Panc1 (cell line): ENCODE measurements around the gene LINGO4. TPM values are rescaled to one million over a fixed set of nuclear protein-coding genes. Genes with fewer than 3 reads are reported as not detected.

Source experiments
- ATAC-seq: fragments of 200-7000 bp; cut with Tn5 transposase; 2 replicates; pipeline ENCODE4 v1.9.1; 2020; ENCODE audit warnings: mild to moderate bottlenecking, moderate library complexity
- BruUV-seq: library from RNA; stranded (reverse); fragments of 400-500 nt; replicated peaks from 2 replicates; lab custom pipeline; 2021; lab: Mats Ljungman, UMichigan
- CTCF ChIA-PET: fragments of 300-600 bp; sonication (Branson Sonifier 250); formaldehyde crosslinking; loops from one replicate; lab custom pipeline; 2022; ENCODE audit warnings: antibody characterized with exemption; lab: Charles Lee
- POLR2A ChIA-PET: fragments of 300-600 bp; sonication (Branson Sonifier 250); formaldehyde crosslinking; loops from one replicate; lab custom pipeline; 2022; ENCODE audit warnings: antibody characterized with exemption; lab: Charles Lee
- DNase-seq: peaks from one replicate; pipeline ENCODE4 v3.0.0-alpha.2; 2010; ENCODE audit warnings: low read depth, low spot score
- H3K27ac ChIP-seq: 2 replicates; pipeline ENCODE4 v1.5.1; 2011; ENCODE audit warnings: mild to moderate bottlenecking, low read length, inconsistent platforms
- H3K27me3 ChIP-seq: fragments of 200-500 bp; sonication (Bioruptor generic); 2 replicates; pipeline ENCODE4 v1.6.0; 2014; ENCODE audit warnings: low read length, inconsistent platforms; ENCODE audit not compliant: control insufficient read depth, insufficient read depth
- H3K36me3 ChIP-seq: fragments of 200-500 bp; sonication (Bioruptor generic); 2 replicates; pipeline ENCODE4 v1.5.1; 2014; ENCODE audit warnings: inconsistent platforms, mild to moderate bottlenecking, low read length, moderate library complexity; ENCODE audit not compliant: control insufficient read depth, insufficient read depth
- H3K4me1 ChIP-seq: 2 replicates; pipeline ENCODE4 v1.5.1; 2011; ENCODE audit warnings: inconsistent platforms, mild to moderate bottlenecking, low read length, moderate library complexity; ENCODE audit not compliant: control insufficient read depth, insufficient read depth
- H3K4me3 ChIP-seq, 2 experiments: 2 replicates each; pipeline ENCODE4 v1.5.1; 2011 to 2012; ENCODE audit warnings: low read depth in 2 of 2, low read length in 2 of 2, mild to moderate bottlenecking in 2 of 2, inconsistent platforms in 1 of 2, moderate library complexity in 1 of 2
- H3K9me3 ChIP-seq: fragments of 200-500 bp; sonication (Bioruptor generic); 2 replicates; pipeline ENCODE4 v1.5.1; 2014; ENCODE audit warnings: low read depth, mild to moderate bottlenecking, inconsistent platforms, low read length, moderate library complexity; ENCODE audit not compliant: control insufficient read depth, insufficient read depth
- CTCF ChIP-seq: fragments of 450-650 bp; IDR thresholded peaks from 2 replicates; pipeline ENCODE4 v1.5.1; 2017; ENCODE audit warnings: mild to moderate bottlenecking
- POLR2AphosphoS5 ChIP-seq: IDR thresholded peaks from 2 replicates; pipeline ENCODE4 v1.6.1; 2012; ENCODE audit warnings: mild to moderate bottlenecking, low read depth, low read length, moderate library complexity
- REST ChIP-seq, 2 experiments: IDR thresholded peaks; 2 replicates each; pipeline ENCODE4 v1.6.1; 2011 to 2012; ENCODE audit warnings: low read depth in 2 of 2, control low read depth in 1 of 2, low read length in 1 of 2, mild to moderate bottlenecking in 1 of 2, moderate library complexity in 1 of 2; ENCODE audit not compliant: insufficient read depth in 1 of 2
- SIN3A ChIP-seq: IDR thresholded peaks from 2 replicates; pipeline ENCODE4 v1.6.1; 2012; ENCODE audit warnings: low read depth, mild to moderate bottlenecking, low read length, moderate library complexity, borderline replicate concordance; ENCODE audit not compliant: insufficient read depth
- TCF7L2 ChIP-seq: IDR thresholded peaks from 2 replicates; pipeline ENCODE4 v1.6.1; 2011; ENCODE audit warnings: mild to moderate bottlenecking, low read depth, low read length, inconsistent platforms
- in situ Hi-C: cut with HindIII; loops from 2 replicates; pipeline ENCODE4 v1.10.0; 2016; ENCODE audit warnings: low sequenced_read_pairs, low pct_unique_long_range_greater_than_20kb
- intact Hi-C: fragments of 100-400 bp; cut with micrococcal nuclease; formaldehyde crosslinking; loops from one replicate; pipeline ENCODE4 v1.10.0; 2022; ENCODE audit not compliant: unreplicated experiment
- total RNA-seq: library from RNA; stranded (reverse); gene quantifications from one replicate; pipeline ENCODE4 v1.2.1, GENCODE V29; 2021; ENCODE audit not compliant: unreplicated experiment

The LINGO4 gene
- total RNA-seq, 1 experiment from 2014 or later: not detected

- CTCF ChIA-PET: no interaction called here
- no peak for ATAC-seq
- TF ChIP-seq SIN3A: no peak
- TF ChIP-seq REST (IDR thresholded peaks at IDR 0.05; ENCODE audit: insufficient read depth in 1 of 2, low read depth in 2 of 2, low read length in 1 of 2): no peak
- TF ChIP-seq TCF7L2: no peak
- TF ChIP-seq POLR2AphosphoS5: no peak
- no peak for TF ChIP-seq CTCF
Observed at GRCh38 chr1:151813271-151813977, 8.2 kb upstream of the LINGO4 start.

GRCh38 chr1:151811181-151811580, 6.0 kb upstream of the LINGO4 start:
- CTCF ChIA-PET: interaction anchor here (0.5 kb wide), 1 partner anchor 53 kb away, joined by 3 read pairs; no protein-coding TSS in a partner anchor
- POLR2A ChIA-PET: interaction anchor here (0.5 kb wide), 1 partner anchor 53 kb away, joined by 8 read pairs; no protein-coding TSS in a partner anchor
- intact Hi-C loops: no loop called here
- peaks cover 3% of the 10 kb centered on the region; the same call in 1 of the 2 replicates for H3K4me1 ChIP-seq
- H3K9me3 ChIP-seq: no peaks in the 10 kb centered on the region
- H3K27ac ChIP-seq: no peak overlapping the region
- ATAC-seq (no peak), DNase-seq (no peak)
- H3K27me3 ChIP-seq: no peaks in the 10 kb centered on the region
- BruUV-seq: no TSS peak
- H3K4me3 ChIP-seq: no peak overlapping the region
- H3K36me3 ChIP-seq: no peaks in the 10 kb centered on the region
- no peak for TF ChIP-seq CTCF
- no peak for TF ChIP-seq POLR2AphosphoS5
- TF ChIP-seq TCF7L2: no peak
- no peak for TF ChIP-seq REST (IDR thresholded peaks at IDR 0.05; ENCODE audit: insufficient read depth in 1 of 2, low read depth in 2 of 2, low read length in 1 of 2)
- TF ChIP-seq SIN3A: no peak
- in situ Hi-C loops: no loop called here

More at GRCh38 chr1:151813271-151813977, 8.2 kb upstream of the LINGO4 start:
- no peak for DNase-seq
- Histone ChIP-seq H3K9me3 (no peaks in the 10 kb centered on the region), H3K4me1 (peaks cover 3% of the 10 kb centered on the region; the same call in 1 of the 2 replicates), H3K36me3 (no peaks in the 10 kb centered on the region), H3K27ac (no peak overlapping the region), H3K4me3 (no peak overlapping the region), H3K27me3 (no peaks in the 10 kb centered on the region)
- in situ Hi-C loops: no loop called here
- POLR2A ChIA-PET: no interaction called here
- no TSS peak for BruUV-seq
- intact Hi-C loops: no loop called here
